ENCODE results near the gene ACTL6A. TPM values are rescaled to one million over a fixed set of nuclear protein-coding genes. Genes with fewer than 3 reads are reported as not detected.

ACTL6A gene
- total RNA-seq, 1 experiment from 2014 or later = 74.5 TPM

DNA sequence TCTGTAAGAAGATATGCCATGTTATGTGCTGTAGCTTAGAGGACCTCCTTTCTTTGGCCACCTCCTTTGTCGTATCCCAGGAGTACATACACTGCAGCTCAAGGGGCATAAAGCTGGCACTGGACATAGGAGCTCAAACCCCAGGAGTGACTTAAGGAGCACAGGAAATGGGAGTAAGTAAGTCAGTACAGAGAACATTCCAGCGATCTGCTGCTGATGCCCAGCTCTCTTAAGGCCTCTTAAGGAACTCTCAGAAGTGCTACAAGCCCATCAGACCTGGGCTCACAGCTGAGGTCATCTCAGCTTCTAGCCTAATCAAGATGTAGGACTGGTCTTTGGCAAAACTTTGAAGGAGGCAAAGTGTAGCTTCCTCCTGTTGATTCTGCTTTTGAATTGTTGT, 21.6 kb upstream of the ACTL6A start:
- H3K79me1 ChIP-seq (ENCODE audit: insufficient read depth, low read depth, low read length, poor library complexity, severe bottlenecking) = no peaks in the 10 kb centered on the region
- H3K4me1 ChIP-seq (ENCODE audit: insufficient read depth, low read length) = no peaks in the 10 kb centered on the region
- no peak overlapping the region for H3K9ac ChIP-seq (ENCODE audit: extremely low read depth, insufficient read length, low read length)
- no peaks in the 10 kb centered on the region for H3K36me3 Mint-ChIP-seq (ENCODE audit: insufficient read depth in 1 of 3, low read depth in 3 of 3)
- H4K5ac ChIP-seq (ENCODE audit: insufficient read length, low read depth, low read length) = no peak overlapping the region
- H3K4me3 Mint-ChIP-seq = no peak overlapping the region
- no peak overlapping the region for H3K14ac ChIP-seq (ENCODE audit: insufficient read depth, low read length)
- H4K8ac ChIP-seq (replicated peaks; ENCODE audit: insufficient read length, low read depth, low read length) = no peak overlapping the region
- no peaks in the 10 kb centered on the region for H3K9me3 ChIP-seq (ENCODE audit: control insufficient read depth, low read depth, low read length)
- no peak overlapping the region for H2BK20ac ChIP-seq (ENCODE audit: low read depth, low read length, poor library complexity, severe bottlenecking)
- TF ChIP-seq CTCF (conservative IDR thresholded peaks at IDR 0.05) = no peak
- no peak overlapping the region for H3K4ac ChIP-seq (ENCODE audit: low read depth, low read length)
- peaks cover 1% of the 10 kb centered on the region; the same call in 1 of the 2 replicates for H3K27me3 Mint-ChIP-seq (ENCODE audit: low read depth)
- no peak overlapping the region for H2BK12ac ChIP-seq (ENCODE audit: insufficient read length, low read depth, low read length)
- no peaks in the 10 kb centered on the region for H4K20me1 ChIP-seq (ENCODE audit: control insufficient read depth, insufficient read depth, insufficient read length)
- DNase-seq = no peak
- H3K4me2 ChIP-seq (ENCODE audit: insufficient read depth, insufficient read length, low read length) = no peak overlapping the region
- H2BK15ac ChIP-seq (ENCODE audit: low read depth, low read length) = no peak overlapping the region
- H3K23me2 ChIP-seq (ENCODE audit: insufficient read length, low read depth, low read length, poor library complexity, severe bottlenecking) = no peaks in the 10 kb centered on the region
- no CpG with 5 or more reads among the region's 2 CpGs for WGBS (ENCODE audit: extremely low coverage, insufficient read length, low lambda C conversion rate)
- H3K56ac ChIP-seq (ENCODE audit: insufficient read length, low read depth, low read length) = no peak overlapping the region
- no peak overlapping the region for H3K18ac ChIP-seq (ENCODE audit: insufficient read length, low read depth, low read length)
- H3T11ph ChIP-seq (ENCODE audit: low read length) = no peak overlapping the region
- H3K27ac ChIP-seq (ENCODE audit: insufficient read length, low read depth, low read length) = no peak overlapping the region
- H3K23ac ChIP-seq (ENCODE audit: insufficient read length, low read depth, low read length) = no peak overlapping the region
- H3K79me2 ChIP-seq (ENCODE audit: insufficient read depth, low read length) = no peaks in the 10 kb centered on the region
- H2BK120ac ChIP-seq (ENCODE audit: low read depth, low read length, poor library complexity, severe bottlenecking) = no peak overlapping the region
- H3K27ac Mint-ChIP-seq = no peak overlapping the region; a peak in 1 of 7 replicates
- H2AK5ac ChIP-seq (ENCODE audit: insufficient read length, low read length) = no peak overlapping the region
- peaks cover 2 to 3% of the 10 kb centered on the region in 2 experiments; a peak in 2 of 4 replicates for H3K4me1 Mint-ChIP-seq
- no peak overlapping the region for H4K91ac ChIP-seq (ENCODE audit: insufficient read length, low read depth, low read length)
- no peaks in the 10 kb centered on the region for H3K27me3 ChIP-seq (ENCODE audit: insufficient read depth, low read length)
- no peak overlapping the region for H2AFZ ChIP-seq (ENCODE audit: low read length)
- H2BK5ac ChIP-seq (ENCODE audit: insufficient read length, low read length) = no peak overlapping the region
- H3K9me3 Mint-ChIP-seq = no peaks in the 10 kb centered on the region; a peak in 1 of 5 replicates
